SKM-1 (cell line): Measurements from ENCODE around the gene TP53RK.
"Not testable (repeated sequence)": the region's sequence is repeated elsewhere in the genome, so short reads cannot be mapped to it uniquely, and the experiment has no call there.

Experiments
- DNase-seq: peaks from one replicate; lab custom pipeline; 2025; ENCODE audit not compliant: unreplicated experiment; lab: John Stamatoyannopoulos, UW

TP53RK gene

GRCh38 chr20:46683939-46684750 is 5.1 kb downstream of the TP53RK start:
- DNase-seq: no peak

GRCh38 chr20:46683668-46683938 is 5.6 kb downstream of the TP53RK start:
- no peak for DNase-seq

GRCh38 chr20:46683011-46683667 is 6.1 kb downstream of the TP53RK start:
- no peak for DNase-seq

GRCh38 chr20:46682063-46682821 is 7.0 kb downstream of the TP53RK start:
- DNase-seq: no peak

- peak; percentile 37 for DNase-seq
Observed at GRCh38 chr20:46681032-46681854, 8.0 kb downstream of the TP53RK start.

GRCh38 chr20:46680684-46681031 is 8.6 kb downstream of the TP53RK start:
- no peak for DNase-seq

- DNase-seq: no peak
Observed at GRCh38 chr20:46678516-46678915, 10.7 kb downstream of the TP53RK start.

- DNase-seq: no peak
Observed at GRCh38 chr20:46677608-46678007, 11.6 kb downstream of the TP53RK start.

GRCh38 chr20:46676649-46677316 is 12.5 kb downstream of the TP53RK start:
- DNase-seq: not testable (repeated sequence)

- no peak for DNase-seq
Observed at GRCh38 chr20:46674253-46675083, 14.8 kb downstream of the TP53RK start.

GRCh38 chr20:46673394-46674252 is 15.6 kb downstream of the TP53RK start:
- no peak for DNase-seq

GRCh38 chr20:46672543-46673148 is 16.6 kb downstream of the TP53RK start:
- no peak for DNase-seq

GRCh38 chr20:46671866-46672542 is 17.2 kb downstream of the TP53RK start:
- DNase-seq: no peak

- DNase-seq: no peak
Observed at GRCh38 chr20:46670585-46671584, 18.4 kb downstream of the TP53RK start.

GRCh38 chr20:46670228-46670584 is 19.0 kb downstream of the TP53RK start:
- DNase-seq: no peak

- DNase-seq: no peak
Observed at GRCh38 chr20:46666818-46667515, 22.3 kb downstream of the TP53RK start.
